Right lung (tissue), 5 donors: ENCODE data around the gene OR3A3. TPM values are rescaled to one million over a fixed set of nuclear protein-coding genes. Genes with fewer than 3 reads are reported as not detected.

Source experiments
- DNase-seq, 2 donors: peaks; one replicate each; pipeline ENCODE4 v3.0.0-alpha.2; 2013
- polyA plus RNA-seq, 5 donors: library from polyadenylated mRNA; unstranded; fragments of 120-200 nt; gene quantifications; one replicate each; pipeline versions ENCODE4 v1.2.1 to v1.2.3, GENCODE V29; 2013; ENCODE audit warnings: inconsistent platforms in 1 of 5, low replicate concordance in 1 of 5; ENCODE audit not compliant: insufficient read length in 5 of 5, insufficient read depth in 1 of 5

OR3A3 gene
- polyA plus RNA-seq, 5 donors = 0.06 to 0.15 (median 0.13) TPM; not detected in 2

DNA sequence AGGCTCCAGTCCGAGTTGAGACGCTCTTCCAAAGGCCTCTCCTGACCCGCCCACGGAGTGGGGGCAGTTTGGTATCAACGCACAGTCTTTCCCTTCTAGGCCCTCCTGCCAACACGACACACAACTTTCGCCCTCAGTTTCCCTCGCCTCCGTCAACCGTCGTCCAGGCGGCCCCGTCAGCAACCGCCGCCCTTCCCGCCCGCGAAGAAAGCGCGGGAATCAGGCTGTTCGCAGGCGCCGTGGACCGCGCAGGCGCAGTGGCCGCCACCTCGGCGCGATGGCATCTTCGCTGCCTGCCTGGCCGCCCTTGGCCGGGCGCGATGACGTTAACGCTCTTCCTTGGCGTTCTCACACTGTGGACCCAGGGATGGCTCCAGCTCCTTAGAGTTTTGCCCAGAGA, 60.4 kb downstream of the OR3A3 start, which contains the start of gene SPATA22:
TSS of gene SPATA22 (minus strand) at position 221 of the 400 bp plus-strand sequence. CDS start 2,494 bp downstream, outside the sequence.
- DNase-seq = no peak

DNA sequence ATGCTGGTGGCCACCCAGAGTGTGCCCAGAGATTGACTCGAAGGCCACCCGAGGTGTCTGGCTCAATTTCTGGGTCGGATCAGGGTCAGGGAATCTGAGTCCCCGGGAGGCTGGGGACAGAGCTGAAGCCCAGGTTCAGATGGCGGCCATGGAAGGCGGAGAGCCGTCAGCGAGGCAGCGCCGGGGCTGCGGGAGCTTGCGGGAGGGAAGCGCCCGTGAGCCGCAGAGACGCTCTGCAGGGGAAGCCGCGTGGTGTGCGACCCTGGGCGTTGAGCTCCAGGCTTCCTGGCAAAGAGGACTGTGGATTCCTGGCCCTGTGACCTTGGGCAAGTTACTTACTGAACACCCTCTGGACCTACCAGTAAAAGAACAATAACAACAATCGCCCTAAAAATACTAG, 61.0 kb downstream of the OR3A3 start:
- DNase-seq = no peak

Other genes with a start within 250 kb of the OR3A3 start
- gene OR1A2, start 213.9 kb upstream of the OR3A3 start, polyA plus RNA-seq = not detected
- gene OR1A1, start 203.7 kb upstream of the OR3A3 start, polyA plus RNA-seq = under 1 TPM in 3 of 5 donors, not detected in 2; 0.07 to 0.12 (median 0.09) TPM
- gene OR3A1, start 113.0 kb upstream of the OR3A3 start, polyA plus RNA-seq = under 1 TPM in 1 of 5 donors, not detected in 4; 0.09 TPM
- under 1 TPM in 4 of 5 donors, not detected in 1; 0.16 to 0.85 (median 0.35) TPM for gene OR3A2, start 25.1 kb upstream of the OR3A3 start, polyA plus RNA-seq
- gene OR1E1, start 13.0 kb upstream of the OR3A3 start, polyA plus RNA-seq = under 1 TPM in 1 of 5 donors, not detected in 4; 0.10 TPM
- under 1 TPM in 1 of 5 donors, not detected in 4; 0.18 TPM for gene OR1E2, start 22.5 kb downstream of the OR3A3 start, polyA plus RNA-seq
- gene SPATA22, start 60.4 kb downstream of the OR3A3 start, polyA plus RNA-seq = 1 to 10 TPM in 1 of 5 donors, under 1 TPM in 1, not detected in 3; 0.43 to 1.1 TPM
- 10 to 100 TPM; 23.7 to 73.8 (median 65.8) TPM for gene ASPA, start 64.6 kb downstream of the OR3A3 start, polyA plus RNA-seq
- gene TRPV3, start 146.4 kb downstream of the OR3A3 start, polyA plus RNA-seq = 1 to 10 TPM; 1.3 to 4.0 (median 2.2) TPM
- 10 to 100 TPM in 2 of 5 donors, 1 to 10 TPM in 3; 7.6 to 10.7 (median 9.8) TPM for gene TRPV1, start 198.0 kb downstream of the OR3A3 start, polyA plus RNA-seq
- gene SHPK, start 224.9 kb downstream of the OR3A3 start, polyA plus RNA-seq = 10 to 100 TPM; 11.4 to 14.7 (median 13.3) TPM
- 10 to 100 TPM; 10.1 to 13.8 (median 12.1) TPM for gene CTNS, start 225.4 kb downstream of the OR3A3 start, polyA plus RNA-seq